HG03354 (cell line): Measurements from ENCODE around the gene LAPTM4A.
"Not testable (repeated sequence)": the region's sequence is repeated elsewhere in the genome, so short reads cannot be mapped to it uniquely, and the experiment has no call there.

ENCODE experiments used
- ATAC-seq: cut with Tn5 transposase; IDR thresholded peaks from one replicate; pipeline ENCODE4 v1.9.1; 2021; ENCODE audit warnings: mild to moderate bottlenecking; ENCODE audit not compliant: unreplicated experiment, poor library complexity, severe bottlenecking

LAPTM4A gene

GRCh38 chr2:20079546-20080115 lies 28.2 kb upstream of the LAPTM4A start:
- ATAC-seq: no peak

GRCh38 chr2:20077411-20077940 lies 26.0 kb upstream of the LAPTM4A start:
- no peak for ATAC-seq

- ATAC-seq: no peak
These were observed 25.3 kb upstream of the LAPTM4A start for GRCh38 chr2:20076757-20077156.

- no peak for ATAC-seq
These were observed 23.5 kb upstream of the LAPTM4A start for GRCh38 chr2:20074901-20075300.

- not testable (repeated sequence) for ATAC-seq
These were observed 22.7 kb upstream of the LAPTM4A start for GRCh38 chr2:20074046-20074648.

- ATAC-seq: no peak
These were observed 22.0 kb upstream of the LAPTM4A start for GRCh38 chr2:20073460-20073859.

GRCh38 chr2:20072436-20073158 lies 21.2 kb upstream of the LAPTM4A start:
- ATAC-seq: no peak

- ATAC-seq: no peak
These were observed 20.3 kb upstream of the LAPTM4A start for GRCh38 chr2:20071397-20072383.

- ATAC-seq: no peak
These were observed 18.3 kb upstream of the LAPTM4A start for GRCh38 chr2:20069756-20070155.

GRCh38 chr2:20067992-20068584 lies 16.7 kb upstream of the LAPTM4A start:
- no peak for ATAC-seq

- no peak for ATAC-seq
These were observed 14.6 kb upstream of the LAPTM4A start for GRCh38 chr2:20065885-20066602.

GRCh38 chr2:20064841-20065240 lies 13.4 kb upstream of the LAPTM4A start:
- ATAC-seq: no peak

- ATAC-seq: no peak
These were observed 13.0 kb upstream of the LAPTM4A start for GRCh38 chr2:20064421-20064820.

- ATAC-seq: no peak
These were observed 11.5 kb upstream of the LAPTM4A start for GRCh38 chr2:20062615-20063545.

GRCh38 chr2:20061940-20062339 lies 10.5 kb upstream of the LAPTM4A start:
- no peak for ATAC-seq

GRCh38 chr2:20061476-20061875 lies 10.0 kb upstream of the LAPTM4A start:
- no peak for ATAC-seq

GRCh38 chr2:20060106-20060505 lies 8.7 kb upstream of the LAPTM4A start:
- no peak for ATAC-seq

GRCh38 chr2:20057268-20057667 lies 5.8 kb upstream of the LAPTM4A start:
- no peak for ATAC-seq
